Measurements from ENCODE around the gene AKTIP.

AKTIP gene

DNA sequence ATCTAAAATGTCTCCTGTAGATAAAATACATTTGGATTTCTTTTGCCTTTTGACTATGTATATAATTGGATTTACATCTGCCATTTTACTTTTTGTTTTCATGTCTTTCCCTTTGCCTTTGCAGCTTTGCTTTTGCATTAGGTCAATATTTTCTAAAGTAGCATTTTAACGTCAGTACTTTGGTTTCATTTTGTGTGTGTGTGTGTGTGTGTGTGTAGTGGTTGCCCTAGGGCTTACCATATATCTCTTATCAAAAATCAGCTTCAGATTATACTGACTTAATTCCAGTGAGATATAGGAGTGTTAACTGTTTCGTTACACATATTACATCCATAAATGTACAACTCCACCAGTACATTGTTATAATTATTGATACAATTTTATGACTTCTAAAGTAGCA, 26.1 kb downstream of the AKTIP start:
- no peak for DNase-seq

DNA sequence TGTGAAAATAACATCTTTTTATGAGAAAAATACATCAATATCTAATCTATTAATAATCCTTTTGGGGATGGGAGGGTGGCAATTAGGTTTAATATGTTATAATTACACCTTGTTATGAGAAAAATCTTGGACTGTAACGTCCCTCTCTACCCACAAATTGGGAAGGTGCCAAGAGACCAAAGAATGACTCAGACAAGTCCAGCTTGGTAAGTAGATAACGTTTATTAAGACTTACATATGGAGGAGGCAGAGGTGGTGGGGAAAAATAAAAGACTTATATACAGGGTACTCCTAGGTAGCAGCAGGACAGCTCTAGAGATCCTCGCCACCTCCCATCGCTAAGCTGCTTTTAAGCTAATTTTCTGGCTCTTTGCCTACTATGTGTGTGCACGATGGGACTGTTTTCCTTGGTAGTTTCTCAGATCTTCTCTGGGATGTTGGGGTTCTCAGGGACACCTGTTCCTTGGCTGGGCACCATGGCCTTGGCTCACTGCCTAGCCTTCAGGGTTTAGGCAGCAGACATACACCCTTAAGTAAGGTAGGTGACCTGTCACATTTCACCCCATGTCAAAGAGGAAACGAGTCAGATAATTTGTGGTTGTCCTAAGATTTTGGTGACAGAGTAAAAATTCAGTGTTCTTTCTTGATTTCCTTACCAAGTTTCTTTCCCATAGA, 37.3 kb downstream of the AKTIP start:
- DNase-seq, result no peak

DNA sequence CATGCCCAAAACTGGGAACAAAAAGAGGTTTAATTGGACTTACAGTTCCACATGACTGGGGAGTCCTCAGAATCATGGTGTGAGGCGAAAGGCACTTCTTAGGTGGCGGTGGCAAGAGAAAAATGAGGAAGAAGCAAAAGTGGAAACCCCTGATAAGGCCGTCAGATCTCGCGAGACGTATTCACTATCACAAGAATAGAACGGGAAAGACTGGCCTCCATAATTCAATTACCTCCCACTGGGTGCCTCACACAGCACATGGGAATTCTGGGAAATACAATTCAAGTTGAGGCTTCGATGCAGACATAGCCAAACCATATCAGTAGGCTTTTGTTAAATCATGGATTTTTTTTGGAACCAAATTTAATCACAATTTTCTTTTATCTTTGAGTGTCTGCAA, 44.4 kb downstream of the AKTIP start:
- no peak for DNase-seq

DNA sequence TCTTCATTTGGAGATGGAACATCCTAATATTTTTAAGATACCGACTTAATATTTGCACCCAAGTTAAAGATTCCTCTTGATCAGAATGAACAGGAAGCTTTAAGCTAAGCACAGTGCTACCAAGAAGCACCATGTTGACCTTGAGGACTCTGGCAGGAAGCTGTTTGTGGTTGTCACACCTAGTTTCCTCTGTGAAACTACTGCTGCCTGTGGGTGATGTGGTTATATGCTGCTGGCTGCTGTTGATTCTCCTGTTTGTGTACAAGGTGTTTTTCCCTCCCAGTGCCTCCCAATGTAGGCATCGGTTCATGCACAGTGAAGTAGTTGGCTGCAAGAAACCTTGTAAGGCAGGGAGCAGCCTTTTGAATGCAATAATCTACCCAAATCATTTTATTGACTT, 45.3 kb downstream of the AKTIP start:
- DNase-seq, result no peak

DNA sequence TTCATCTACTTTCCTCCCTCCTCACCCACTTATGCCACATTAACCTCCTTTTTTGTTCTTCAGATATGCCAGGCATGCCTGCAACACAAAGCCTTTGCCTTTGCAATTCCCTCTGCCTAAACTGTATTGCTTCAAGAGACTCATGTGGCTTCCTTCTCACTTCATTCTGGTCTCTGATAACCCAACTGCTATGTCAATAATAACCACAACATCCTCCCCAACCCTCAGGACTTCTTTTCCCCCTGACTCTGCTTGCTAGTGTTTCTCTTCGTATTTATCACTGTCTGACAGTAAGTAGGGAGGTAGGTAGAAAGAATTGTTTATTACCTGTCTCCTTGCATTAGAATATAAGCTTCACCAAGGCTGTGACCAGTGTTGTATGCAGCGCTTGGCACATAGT, 46.4 kb downstream of the AKTIP start:
- DNase-seq, result no peak

DNA sequence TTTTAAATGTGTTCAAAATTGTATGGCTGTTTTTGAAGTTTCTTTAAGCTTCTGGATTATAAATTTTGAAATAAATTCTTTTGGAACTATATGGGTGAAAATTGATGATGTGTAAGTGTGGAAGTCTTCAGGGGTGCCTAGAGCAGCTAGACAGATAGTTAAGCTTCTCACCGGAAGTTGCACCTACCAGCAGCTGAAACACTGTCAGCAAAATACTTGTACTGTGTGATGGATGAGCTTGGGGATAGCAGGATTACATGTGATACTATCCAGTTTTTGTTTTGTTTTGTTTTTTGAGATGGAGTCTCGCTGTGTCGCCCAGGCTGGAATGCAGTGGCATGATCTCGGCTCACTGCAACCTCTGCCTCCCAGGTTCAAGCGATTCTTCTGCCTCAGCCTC, 49.1 kb downstream of the AKTIP start:
- no peak for DNase-seq

DNA sequence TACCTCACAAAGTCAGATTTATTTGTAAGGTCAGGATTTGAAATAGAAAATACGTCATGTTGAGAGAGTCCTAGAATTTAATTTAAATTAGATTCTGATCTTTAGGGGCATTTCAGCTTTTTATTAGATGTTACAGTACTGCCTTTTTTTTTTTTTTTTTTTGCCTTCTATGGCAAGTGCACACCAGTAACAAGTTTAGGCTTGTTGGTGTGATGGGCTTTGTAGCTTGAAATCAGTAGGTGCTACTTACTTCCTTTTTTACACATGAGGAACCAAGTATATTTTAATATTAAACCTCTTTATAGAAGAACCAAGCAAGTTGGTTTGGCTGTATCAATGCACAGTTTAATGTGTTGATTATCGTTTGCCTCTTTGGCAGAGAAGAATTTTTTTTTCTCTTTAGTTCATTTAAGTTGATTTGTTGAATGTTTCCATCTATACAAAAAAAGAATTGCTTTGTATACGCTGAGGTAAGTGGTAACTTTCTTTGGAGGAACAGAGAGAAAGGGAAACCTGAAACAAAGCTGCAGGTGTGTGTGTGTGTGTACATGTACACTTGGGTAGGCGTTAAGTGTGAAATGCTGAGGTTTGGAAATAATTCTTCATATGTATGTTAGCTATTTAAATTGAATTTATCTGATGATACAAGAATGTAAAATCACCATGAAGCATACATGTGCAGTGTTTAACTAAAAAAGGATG, 53.0 kb downstream of the AKTIP start:
- DNase-seq, result no peak

DNA sequence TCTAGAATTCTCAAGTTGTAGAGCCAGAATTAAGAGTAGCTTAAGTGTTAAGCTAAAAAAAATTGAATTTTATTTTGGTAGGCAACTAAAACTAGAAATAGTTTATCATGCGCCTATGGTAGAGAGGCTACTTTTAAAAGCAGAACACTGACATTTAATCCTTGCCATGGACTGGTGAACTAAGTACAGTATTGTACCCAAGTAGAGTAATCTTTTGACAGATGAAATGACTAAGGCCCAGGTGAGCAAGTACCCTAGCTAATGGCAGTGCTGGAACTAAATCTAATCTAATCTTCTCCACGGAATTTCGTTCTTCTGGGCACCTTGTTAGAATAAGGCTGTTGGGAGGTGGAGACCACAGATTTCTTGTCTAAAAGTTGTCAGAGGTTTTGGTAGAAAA, 56.9 kb downstream of the AKTIP start:
- no peak for DNase-seq

DNA sequence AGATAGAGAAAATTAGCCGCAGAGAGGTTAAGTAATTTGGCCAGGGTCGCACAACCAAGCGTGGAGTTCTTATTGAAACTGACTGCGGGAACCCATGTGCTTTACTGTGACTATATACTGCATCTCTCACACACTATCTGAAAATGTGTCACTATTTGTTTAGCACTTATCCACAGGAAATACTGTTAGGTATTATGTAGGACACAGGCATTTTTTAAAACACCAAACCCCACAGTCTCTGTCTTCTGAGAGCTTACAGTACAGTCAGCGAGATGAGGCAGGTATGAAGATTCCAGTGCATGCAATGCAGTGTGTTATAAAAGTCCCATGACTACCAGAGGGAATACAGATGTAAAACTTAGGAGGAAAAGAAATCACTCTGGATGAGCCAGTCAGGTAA, 57.5 kb downstream of the AKTIP start:
- DNase-seq, result no peak
